Lower lobe of right lung (tissue), 2 donors: ENCODE results near the gene NOSIP. TPM values are rescaled to one million over a fixed set of nuclear protein-coding genes. Genes with fewer than 3 reads are reported as not detected.

Experiments used
- ATAC-seq, 2 donors: fragments of 200-7000 bp; cut with Tn5 transposase; one replicate each; pipeline ENCODE4 v1.9.1; 2020 to 2022; ENCODE audit warnings: mild to moderate bottlenecking in 2 of 2, moderate library complexity in 2 of 2
- DNase-seq: peaks from one replicate; pipeline ENCODE4 v3.0.0-alpha.2; 2020
- H3K27ac ChIP-seq: fragments of 200-600 bp; one replicate; pipeline ENCODE4 v1.8.0; 2022
- H3K27me3 ChIP-seq: fragments of 200-600 bp; one replicate; pipeline ENCODE4 v1.8.0; 2022; ENCODE audit warnings: low read depth
- H3K36me3 ChIP-seq: fragments of 200-600 bp; one replicate; pipeline ENCODE4 v1.8.0; 2022; ENCODE audit warnings: mild to moderate bottlenecking
- H3K4me1 ChIP-seq: fragments of 200-600 bp; one replicate; pipeline ENCODE4 v1.8.0; 2022
- H3K4me3 ChIP-seq: fragments of 200-600 bp; one replicate; pipeline ENCODE4 v1.8.0; 2022; ENCODE audit warnings: mild to moderate bottlenecking
- H3K9me3 ChIP-seq: fragments of 200-600 bp; one replicate; pipeline ENCODE4 v1.8.0; 2022
- CTCF ChIP-seq: fragments of 200-600 bp; IDR thresholded peaks from one replicate; pipeline ENCODE4 v1.8.0; 2022; ENCODE audit warnings: antibody characterized with exemption, mild to moderate bottlenecking
- intact Hi-C: fragments of 100-400 bp; cut with DNase I; formaldehyde crosslinking; loops from one replicate; pipeline ENCODE4 v1.11.0; 2022
- total RNA-seq: library from RNA; stranded (reverse); fragmentation: NEBNext Ultra II Directional; extraction: Animal tissue kit (Norgen Biotek cat#: 25700); gene quantifications from one replicate; pipeline ENCODE4 v1.2.1, GENCODE V29; 2021
- donor health status: DM: no; HTN: yes; CAD: no; lungs with severe emphysema.

The NOSIP gene
- total RNA-seq, 1 donor from 2014 or later, result 47.2 TPM

- H3K4me1 ChIP-seq, result peaks cover 13% of the 10 kb centered on the region
- H3K9me3 ChIP-seq, result no peaks in the 10 kb centered on the region
- intact Hi-C loops, result no loop called here
- H3K36me3 ChIP-seq, result peaks cover 87% of the 10 kb centered on the region
- H3K27me3 ChIP-seq, result no peaks in the 10 kb centered on the region
- no peak overlapping the region for H3K27ac ChIP-seq
- no peak overlapping the region for H3K4me3 ChIP-seq
- no peak for DNase-seq
- TF ChIP-seq CTCF, result no peak
- no peak for ATAC-seq
Observed at GRCh38 chr19:49597703-49597974, 17.3 kb upstream of the NOSIP start.

- no peak for TF ChIP-seq CTCF
- no peaks in the 10 kb centered on the region for H3K9me3 ChIP-seq
- no peak for DNase-seq
- intact Hi-C loops, result no loop called here
- H3K4me3 ChIP-seq, result no peak overlapping the region
- no peak overlapping the region for H3K27ac ChIP-seq
- peaks cover 82% of the 10 kb centered on the region for H3K36me3 ChIP-seq
- H3K4me1 ChIP-seq, result peaks cover 18% of the 10 kb centered on the region
- no peaks in the 10 kb centered on the region for H3K27me3 ChIP-seq
- no peak for ATAC-seq
Observed at GRCh38 chr19:49596954-49597702, 16.8 kb upstream of the NOSIP start.

- H3K27ac ChIP-seq, result no peak overlapping the region
- no peaks in the 10 kb centered on the region for H3K9me3 ChIP-seq
- peaks cover 19% of the 10 kb centered on the region for H3K4me1 ChIP-seq
- peaks cover 75% of the 10 kb centered on the region for H3K36me3 ChIP-seq
- H3K27me3 ChIP-seq, result no peaks in the 10 kb centered on the region
- ATAC-seq (no peak), DNase-seq (no peak)
- no peak for TF ChIP-seq CTCF
- no peak overlapping the region for H3K4me3 ChIP-seq
- intact Hi-C loops, result no loop called here
Observed at GRCh38 chr19:49596407-49596806, 16.1 kb upstream of the NOSIP start.

GRCh38 chr19:49595819-49596404 is 15.6 kb upstream of the NOSIP start:
- Histone ChIP-seq H3K27ac (no peak overlapping the region), H3K36me3 (peaks cover 70% of the 10 kb centered on the region), H3K27me3 (no peaks in the 10 kb centered on the region), H3K4me1 (peaks cover 19% of the 10 kb centered on the region), H3K9me3 (no peaks in the 10 kb centered on the region), H3K4me3 (no peak overlapping the region)
- DNase-seq, result no peak
- intact Hi-C loops, result no loop called here
- TF ChIP-seq CTCF, result no peak
- no peak for ATAC-seq

GRCh38 chr19:49594993-49595818 is 14.8 kb upstream of the NOSIP start:
- intact Hi-C loops, result no loop called here
- H3K9me3 ChIP-seq, result no peaks in the 10 kb centered on the region
- no peak for TF ChIP-seq CTCF
- H3K27me3 ChIP-seq, result no peaks in the 10 kb centered on the region
- H3K4me1 ChIP-seq, result peaks cover 19% of the 10 kb centered on the region
- H3K36me3 ChIP-seq, result peaks cover 63% of the 10 kb centered on the region
- no peak overlapping the region for H3K4me3 ChIP-seq
- ATAC-seq (no peak), DNase-seq (no peak)
- H3K27ac ChIP-seq, result no peak overlapping the region
